ENCODE data around the gene PPP6R3. TPM values are rescaled to one million over a fixed set of nuclear protein-coding genes. Genes with fewer than 3 reads are reported as not detected.
"Not testable (repeated sequence)": the region's sequence is repeated elsewhere in the genome, so short reads cannot be mapped to it uniquely, and the experiment has no call there.

The PPP6R3 gene
- total and polyA plus RNA-seq, 5 donors from 2014 or later, result 46.7 to 172 (median 51.6) TPM

DNA sequence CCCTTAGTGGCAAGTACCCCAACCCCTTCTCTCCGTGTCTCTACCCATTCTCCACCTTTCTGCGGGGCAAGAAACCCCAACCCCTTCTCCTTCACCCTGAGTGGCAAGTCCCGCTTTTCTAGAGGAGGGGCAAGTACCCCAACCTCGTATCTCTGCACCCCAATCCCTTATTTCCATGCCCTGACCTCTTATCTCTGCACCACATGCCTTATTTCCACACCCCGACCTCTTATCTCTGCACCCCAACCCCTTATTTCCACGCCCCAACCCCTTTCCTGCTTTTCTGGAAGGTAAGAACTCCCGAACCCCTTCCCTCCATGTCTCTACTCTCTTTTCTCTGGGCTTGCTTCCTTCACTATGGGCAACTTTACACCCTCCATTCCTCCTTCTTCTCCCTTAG, 174.1 kb downstream of the PPP6R3 start:
- not testable (repeated sequence) for H3K4me1 ChIP-seq (ENCODE audit: control insufficient read depth, insufficient read depth, low read length, poor library complexity, severe bottlenecking); H3K9me3 ChIP-seq (ENCODE audit: control insufficient read depth in 2 of 2, low read length in 2 of 2); H3K36me3 Mint-ChIP-seq; ATAC-seq (ENCODE audit: low read depth in 2 of 2); H3K4me3 Mint-ChIP-seq; H3K27ac ChIP-seq (ENCODE audit: insufficient read depth, low read length, poor library complexity, severe bottlenecking); H3K4me3 ChIP-seq (ENCODE audit: low read depth, low read length); H3K4me1 Mint-ChIP-seq; H3K27me3 ChIP-seq (ENCODE audit: control insufficient read depth, insufficient read depth, low read length); H3K9me3 Mint-ChIP-seq; DNase-seq; H3K27me3 Mint-ChIP-seq; H3K36me3 ChIP-seq (ENCODE audit: control insufficient read depth, insufficient read depth, low read length)
- peak overlapping the region in 2 of 3 donors; percentile 9 to 28 for H3K27ac Mint-ChIP-seq

DNA sequence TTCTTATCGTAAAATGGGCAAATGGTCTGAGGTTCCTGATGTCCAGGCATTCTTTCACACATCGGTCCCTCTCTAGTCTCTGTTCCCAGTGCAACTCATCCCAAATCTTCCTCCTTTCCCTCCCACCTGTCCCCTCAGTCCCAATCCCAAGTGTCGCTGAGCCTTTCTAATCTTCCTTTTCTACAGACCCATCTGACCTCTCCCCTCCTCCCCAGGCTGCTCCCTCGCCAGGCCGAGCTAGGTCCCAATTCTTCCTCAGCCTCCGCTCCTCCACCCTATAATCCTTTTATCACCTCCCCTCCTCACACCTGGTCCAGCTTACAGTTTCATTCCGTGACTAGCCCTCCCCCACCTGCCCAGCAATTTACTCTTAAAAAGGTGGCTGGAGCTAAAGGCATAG, 174.6 kb downstream of the PPP6R3 start:
- not testable (repeated sequence) for H3K4me3 Mint-ChIP-seq; H3K27ac Mint-ChIP-seq; H3K27me3 Mint-ChIP-seq; H3K4me1 ChIP-seq (ENCODE audit: control insufficient read depth, insufficient read depth, low read length, poor library complexity, severe bottlenecking); H3K4me3 ChIP-seq (ENCODE audit: low read depth, low read length); H3K9me3 Mint-ChIP-seq; H3K27ac ChIP-seq (ENCODE audit: insufficient read depth, low read length, poor library complexity, severe bottlenecking); H3K36me3 ChIP-seq (ENCODE audit: control insufficient read depth, insufficient read depth, low read length); H3K27me3 ChIP-seq (ENCODE audit: control insufficient read depth, insufficient read depth, low read length); DNase-seq; ATAC-seq (ENCODE audit: low read depth in 2 of 2); H3K36me3 Mint-ChIP-seq; H3K9me3 ChIP-seq (ENCODE audit: control insufficient read depth in 2 of 2, low read length in 2 of 2); H3K4me1 Mint-ChIP-seq

DNA sequence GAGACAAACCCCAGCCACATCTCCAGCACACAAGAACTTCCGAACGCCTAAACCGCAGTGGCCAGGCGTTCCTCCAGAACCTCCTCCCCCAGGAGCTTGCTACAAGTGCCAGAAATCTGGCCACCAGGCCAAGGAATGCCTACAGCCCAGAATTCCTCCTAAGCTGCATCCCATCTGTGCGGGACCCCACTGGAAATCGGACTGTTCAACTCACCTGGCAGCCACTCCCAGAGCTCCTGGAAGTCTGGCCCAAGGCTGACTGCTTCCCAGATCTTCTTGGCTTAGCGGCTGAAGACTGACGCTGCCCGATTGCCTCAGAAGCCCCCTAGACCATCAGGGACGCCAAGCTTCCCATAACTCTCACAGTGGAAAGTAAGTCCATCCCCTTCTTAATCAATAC, 175.3 kb downstream of the PPP6R3 start:
- DNase-seq; H3K4me3 ChIP-seq (ENCODE audit: low read depth, low read length); H3K27me3 Mint-ChIP-seq; H3K27me3 ChIP-seq (ENCODE audit: control insufficient read depth, insufficient read depth, low read length); H3K27ac Mint-ChIP-seq; H3K27ac ChIP-seq (ENCODE audit: insufficient read depth, low read length, poor library complexity, severe bottlenecking); H3K36me3 Mint-ChIP-seq; ATAC-seq (ENCODE audit: low read depth in 2 of 2); H3K4me1 Mint-ChIP-seq; H3K9me3 ChIP-seq (ENCODE audit: control insufficient read depth in 2 of 2, low read length in 2 of 2); H3K4me3 Mint-ChIP-seq; H3K36me3 ChIP-seq (ENCODE audit: control insufficient read depth, insufficient read depth, low read length); H3K4me1 ChIP-seq (ENCODE audit: control insufficient read depth, insufficient read depth, low read length, poor library complexity, severe bottlenecking); H3K9me3 Mint-ChIP-seq: not testable (repeated sequence)

DNA sequence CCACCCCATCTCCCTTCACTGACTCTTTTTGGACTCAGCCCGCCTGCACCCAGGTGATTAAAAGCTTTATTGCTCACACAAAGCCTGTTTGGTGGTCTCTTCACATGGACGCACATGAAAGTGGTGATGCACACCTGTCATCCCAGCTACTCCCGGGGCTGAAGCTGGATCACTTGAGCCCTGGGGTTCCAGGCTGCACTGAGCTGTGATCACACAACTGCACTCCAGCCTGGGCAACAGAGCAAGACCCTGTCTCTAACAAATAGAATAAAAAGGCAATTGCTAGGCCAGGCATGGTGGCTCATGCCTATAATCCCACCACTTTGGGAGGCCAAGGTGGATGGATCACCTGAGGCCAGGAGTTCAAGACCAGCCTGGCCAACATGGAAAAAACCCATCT, 178.8 kb downstream of the PPP6R3 start:
- H3K27ac Mint-ChIP-seq; ATAC-seq (ENCODE audit: low read depth in 2 of 2); H3K4me3 ChIP-seq (ENCODE audit: low read depth, low read length); H3K36me3 ChIP-seq (ENCODE audit: control insufficient read depth, insufficient read depth, low read length); H3K4me3 Mint-ChIP-seq; H3K4me1 ChIP-seq (ENCODE audit: control insufficient read depth, insufficient read depth, low read length, poor library complexity, severe bottlenecking); H3K4me1 Mint-ChIP-seq; H3K36me3 Mint-ChIP-seq; H3K9me3 Mint-ChIP-seq; H3K27me3 ChIP-seq (ENCODE audit: control insufficient read depth, insufficient read depth, low read length); DNase-seq; H3K9me3 ChIP-seq (ENCODE audit: control insufficient read depth in 2 of 2, low read length in 2 of 2); H3K27ac ChIP-seq (ENCODE audit: insufficient read depth, low read length, poor library complexity, severe bottlenecking): not testable (repeated sequence)
- H3K27me3 Mint-ChIP-seq, result peaks cover 17% of the 10 kb centered on the region

DNA sequence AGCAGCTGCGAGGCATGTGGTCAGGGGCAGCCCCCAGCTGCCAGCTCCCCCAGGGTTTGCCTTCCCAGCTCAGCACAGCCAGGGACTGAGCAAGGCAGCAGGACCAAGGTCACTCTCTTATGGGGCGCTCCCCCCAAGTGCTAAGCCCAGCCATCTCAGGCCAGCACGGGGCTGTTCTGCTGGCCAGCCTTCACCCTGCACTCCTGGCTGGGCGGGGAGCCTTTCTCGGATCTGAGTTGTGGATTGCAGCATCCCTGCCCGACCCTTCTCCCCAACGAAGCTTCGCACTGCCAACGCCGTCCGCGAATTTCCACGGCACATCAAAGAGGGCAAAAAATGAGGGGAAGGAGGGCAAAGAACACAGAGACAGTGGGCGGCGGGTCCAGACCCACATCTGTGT, 181.3 kb downstream of the PPP6R3 start:
- DNase-seq, result no peak

DNA sequence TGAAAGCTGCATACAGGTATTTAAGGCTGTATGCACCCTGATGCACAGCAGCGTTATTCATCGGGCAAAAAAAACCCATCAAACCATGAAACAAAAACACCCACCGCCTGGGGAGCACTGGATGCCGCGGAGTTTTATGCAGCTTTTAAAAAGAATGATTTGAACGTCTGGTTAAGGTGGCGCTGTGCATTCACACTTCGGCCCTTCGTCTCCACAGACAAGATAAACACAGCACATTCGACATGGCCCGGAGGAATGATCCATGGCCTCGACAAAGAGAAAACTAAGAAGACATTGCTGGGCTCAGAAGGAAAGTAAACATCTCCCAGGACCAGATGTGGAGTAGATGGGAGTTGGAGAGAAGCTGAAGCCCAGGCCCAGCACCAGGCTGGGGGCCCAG, 183.0 kb downstream of the PPP6R3 start:
- H3K4me3 ChIP-seq (ENCODE audit: low read depth, low read length), result no peak overlapping the region
- H3K9me3 Mint-ChIP-seq, result peaks cover 0 to 16% (median 10%) of the 10 kb centered on the region in 7 donors
- H3K4me1 ChIP-seq (ENCODE audit: control insufficient read depth, insufficient read depth, low read length, poor library complexity, severe bottlenecking), result no peaks in the 10 kb centered on the region
- no peak for ATAC-seq (ENCODE audit: low read depth in 2 of 2)
- no peak for DNase-seq
- no peak overlapping the region for H3K4me3 Mint-ChIP-seq
- no peaks in the 10 kb centered on the region for H3K27me3 ChIP-seq (ENCODE audit: control insufficient read depth, insufficient read depth, low read length)
- H3K27ac Mint-ChIP-seq, result no peak overlapping the region
- no peaks in the 10 kb centered on the region for H3K36me3 Mint-ChIP-seq
- no peaks in the 10 kb centered on the region for H3K4me1 Mint-ChIP-seq
- H3K9me3 ChIP-seq (ENCODE audit: control insufficient read depth in 2 of 2, low read length in 2 of 2), result peaks cover 9 to 13% of the 10 kb centered on the region in 2 experiments
- peaks cover 14% of the 10 kb centered on the region for H3K27me3 Mint-ChIP-seq
- H3K27ac ChIP-seq (ENCODE audit: insufficient read depth, low read length, poor library complexity, severe bottlenecking), result no peak overlapping the region
- H3K36me3 ChIP-seq (ENCODE audit: control insufficient read depth, insufficient read depth, low read length), result no peaks in the 10 kb centered on the region

More for the DNA sequence above, 181.3 kb downstream of the PPP6R3 start:
- no peaks in the 10 kb centered on the region for H3K27me3 ChIP-seq (ENCODE audit: control insufficient read depth, insufficient read depth, low read length)
- peaks cover 2 to 8% of the 10 kb centered on the region in 2 experiments for H3K9me3 ChIP-seq (ENCODE audit: control insufficient read depth in 2 of 2, low read length in 2 of 2)
- no peaks in the 10 kb centered on the region for H3K36me3 Mint-ChIP-seq
- H3K4me1 ChIP-seq (ENCODE audit: control insufficient read depth, insufficient read depth, low read length, poor library complexity, severe bottlenecking), result no peaks in the 10 kb centered on the region
- no peak overlapping the region for H3K4me3 Mint-ChIP-seq
- H3K4me1 Mint-ChIP-seq, result no peaks in the 10 kb centered on the region
- ATAC-seq (ENCODE audit: low read depth in 2 of 2), result no peak
- no peaks in the 10 kb centered on the region for H3K36me3 ChIP-seq (ENCODE audit: control insufficient read depth, insufficient read depth, low read length)
- peaks cover 0 to 10% (median 5%) of the 10 kb centered on the region in 7 donors for H3K9me3 Mint-ChIP-seq
- peaks cover 14% of the 10 kb centered on the region for H3K27me3 Mint-ChIP-seq
- no peak overlapping the region for H3K27ac Mint-ChIP-seq
- no peak overlapping the region for H3K27ac ChIP-seq (ENCODE audit: insufficient read depth, low read length, poor library complexity, severe bottlenecking)
- no peak overlapping the region for H3K4me3 ChIP-seq (ENCODE audit: low read depth, low read length)

DNA sequence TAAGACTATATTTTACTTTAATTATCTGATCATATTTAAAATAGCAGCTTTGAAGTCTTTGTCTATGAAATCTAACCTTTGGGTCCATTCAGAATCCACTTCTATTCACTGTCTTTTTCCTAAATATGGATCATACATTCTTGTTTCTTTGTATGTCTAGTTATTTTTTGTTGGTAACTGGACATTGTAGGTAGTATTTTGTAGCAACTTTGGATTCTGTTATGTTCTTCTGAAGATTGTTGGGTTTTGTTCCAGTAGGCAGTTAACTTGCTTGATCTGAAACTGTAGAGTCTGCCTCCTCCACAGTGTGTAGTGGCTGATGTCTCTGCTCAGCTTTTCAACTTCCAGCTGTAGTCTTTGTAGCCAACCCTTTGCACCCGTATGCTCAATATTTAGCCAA, 186.3 kb downstream of the PPP6R3 start:
- Mint-ChIP-seq H3K27me3 (peaks cover 20% of the 10 kb centered on the region), H3K36me3 (no peaks in the 10 kb centered on the region), H3K4me1 (no peaks in the 10 kb centered on the region), H3K4me3 (no peak overlapping the region), H3K27ac (no peak overlapping the region), H3K9me3 (peaks cover 0 to 16% (median 10%) of the 10 kb centered on the region in 7 donors)
- Histone ChIP-seq H3K4me3 (ENCODE audit: low read depth, low read length) (no peak overlapping the region), H3K36me3 (ENCODE audit: control insufficient read depth, insufficient read depth, low read length) (no peaks in the 10 kb centered on the region), H3K27ac (ENCODE audit: insufficient read depth, low read length, poor library complexity, severe bottlenecking) (no peak overlapping the region), H3K9me3 (ENCODE audit: control insufficient read depth in 2 of 2, low read length in 2 of 2) (peaks cover 9 to 13% of the 10 kb centered on the region in 2 experiments), H3K27me3 (ENCODE audit: control insufficient read depth, insufficient read depth, low read length) (no peaks in the 10 kb centered on the region), H3K4me1 (ENCODE audit: control insufficient read depth, insufficient read depth, low read length, poor library complexity, severe bottlenecking) (no peaks in the 10 kb centered on the region)
- ATAC-seq (ENCODE audit: low read depth in 2 of 2) (no peak), DNase-seq (no peak)

DNA sequence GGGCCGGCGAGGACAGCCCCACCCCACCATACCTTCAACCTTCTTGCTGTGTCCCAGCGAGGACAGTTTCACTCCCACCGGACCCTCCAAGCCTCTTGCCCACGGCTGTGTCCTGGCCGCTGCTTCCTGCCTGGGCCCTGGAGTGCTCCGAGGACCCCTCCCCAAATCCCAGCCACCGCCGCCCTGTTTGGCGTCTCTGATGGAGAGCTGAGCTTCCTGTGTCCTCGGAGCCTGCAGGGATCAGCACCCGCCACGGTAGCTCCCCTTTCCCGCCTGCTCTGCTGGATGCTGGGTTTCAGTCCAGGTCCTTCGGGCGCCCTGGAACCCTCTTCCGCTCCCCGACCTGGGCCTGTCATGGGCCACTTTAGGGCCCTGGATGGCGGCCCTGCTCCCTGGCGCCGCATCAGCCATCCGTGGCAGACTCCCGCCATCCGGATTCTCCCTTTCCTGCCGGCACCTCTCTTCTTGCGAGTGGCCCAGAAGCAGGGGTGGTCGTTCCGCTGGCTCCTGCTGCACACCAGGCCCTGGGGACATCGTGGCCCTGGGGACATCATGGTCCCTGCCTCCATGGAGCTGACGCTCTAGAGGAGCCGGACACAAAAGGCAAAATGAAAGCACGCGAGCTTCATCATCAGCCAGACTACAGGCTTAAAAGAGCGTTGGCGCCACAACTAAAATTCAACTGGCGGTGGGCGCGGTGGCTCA, 189.5 kb downstream of the PPP6R3 start:
- H3K27ac Mint-ChIP-seq, result no peak overlapping the region
- ATAC-seq (ENCODE audit: low read depth in 2 of 2), result no peak
- no peaks in the 10 kb centered on the region for H3K27me3 ChIP-seq (ENCODE audit: control insufficient read depth, insufficient read depth, low read length)

More for the DNA sequence above, 189.5 kb downstream of the PPP6R3 start:
- Histone ChIP-seq H3K27ac (ENCODE audit: insufficient read depth, low read length, poor library complexity, severe bottlenecking) (no peak overlapping the region), H3K36me3 (ENCODE audit: control insufficient read depth, insufficient read depth, low read length) (no peaks in the 10 kb centered on the region), H3K4me3 (ENCODE audit: low read depth, low read length) (no peak overlapping the region), H3K9me3 (ENCODE audit: control insufficient read depth in 2 of 2, low read length in 2 of 2) (peaks cover 9 to 13% of the 10 kb centered on the region in 2 experiments), H3K4me1 (ENCODE audit: control insufficient read depth, insufficient read depth, low read length, poor library complexity, severe bottlenecking) (no peaks in the 10 kb centered on the region)
- DNase-seq, result no peak
- H3K36me3 Mint-ChIP-seq, result no peaks in the 10 kb centered on the region
- H3K27me3 Mint-ChIP-seq, result peaks cover 12% of the 10 kb centered on the region
- no peaks in the 10 kb centered on the region for H3K4me1 Mint-ChIP-seq
- H3K4me3 Mint-ChIP-seq, result no peak overlapping the region
- H3K9me3 Mint-ChIP-seq, result peaks cover 0 to 16% (median 8%) of the 10 kb centered on the region in 7 donors
